Spleen (tissue), 7 donors: ENCODE data around the gene PSD2.

ENCODE experiments used
- POLR2AphosphoS5 ChIP-seq, 3 donors: sonication (generic); formaldehyde crosslinking; IDR thresholded peaks; one replicate each; pipeline ENCODE4 v1.5.1; 2017; ENCODE audit warnings: antibody characterized with exemption in 3 of 3
- TF ChIP-seq, protein P1 (sequence below), 11 experiments: fragments of 200-600 bp in 7 of 11; fragments of 450-650 bp in 4 of 11; sonication (generic) in 4 of 11; IDR thresholded peaks in 8 of 11; conservative IDR thresholded peaks in 3 of 11; 1 replicate in 7 of 11; 2 replicates in 4 of 11; pipeline versions ENCODE4 v1.4.0 to v1.8.0; 2016 to 2021; ENCODE audit warnings: antibody characterized with exemption in 11 of 11, inconsistent platforms in 4 of 11, mild to moderate bottlenecking in 1 of 11
- donor health status: DM: no; HTN: no; CAD: no; lungs with moderate emphysema.
- donor health status: DM: no; HTN: no; CAD: no.
- donor health status: DM: no; HTN: no; CAD: no.

DNA sequence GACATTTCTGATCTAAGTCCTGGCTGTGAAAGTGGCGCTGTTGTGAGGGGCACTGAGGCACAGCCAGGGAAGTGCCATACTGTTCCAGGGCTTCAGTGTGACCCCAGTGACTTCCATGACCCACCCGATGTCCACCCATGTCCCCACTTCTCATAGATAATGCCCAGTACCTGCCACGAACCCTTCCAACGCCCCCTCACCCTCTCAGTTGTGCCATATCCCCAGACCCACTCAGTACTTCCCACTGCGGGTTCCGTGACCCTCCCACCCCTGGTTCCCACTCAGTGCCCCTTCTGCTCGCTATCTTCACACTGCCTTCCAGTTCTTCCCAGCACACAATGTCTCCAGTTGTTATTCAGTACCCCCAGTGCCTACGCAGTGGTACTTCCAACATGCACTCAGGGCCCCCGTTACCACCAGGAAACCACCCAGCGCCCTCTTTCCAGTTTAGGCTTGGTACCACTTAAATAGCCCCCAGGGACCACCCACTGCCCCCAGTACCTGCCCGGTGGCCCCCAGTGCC lies 30.7 kb upstream of the PSD2 start:
- TF ChIP-seq, protein P1, sequence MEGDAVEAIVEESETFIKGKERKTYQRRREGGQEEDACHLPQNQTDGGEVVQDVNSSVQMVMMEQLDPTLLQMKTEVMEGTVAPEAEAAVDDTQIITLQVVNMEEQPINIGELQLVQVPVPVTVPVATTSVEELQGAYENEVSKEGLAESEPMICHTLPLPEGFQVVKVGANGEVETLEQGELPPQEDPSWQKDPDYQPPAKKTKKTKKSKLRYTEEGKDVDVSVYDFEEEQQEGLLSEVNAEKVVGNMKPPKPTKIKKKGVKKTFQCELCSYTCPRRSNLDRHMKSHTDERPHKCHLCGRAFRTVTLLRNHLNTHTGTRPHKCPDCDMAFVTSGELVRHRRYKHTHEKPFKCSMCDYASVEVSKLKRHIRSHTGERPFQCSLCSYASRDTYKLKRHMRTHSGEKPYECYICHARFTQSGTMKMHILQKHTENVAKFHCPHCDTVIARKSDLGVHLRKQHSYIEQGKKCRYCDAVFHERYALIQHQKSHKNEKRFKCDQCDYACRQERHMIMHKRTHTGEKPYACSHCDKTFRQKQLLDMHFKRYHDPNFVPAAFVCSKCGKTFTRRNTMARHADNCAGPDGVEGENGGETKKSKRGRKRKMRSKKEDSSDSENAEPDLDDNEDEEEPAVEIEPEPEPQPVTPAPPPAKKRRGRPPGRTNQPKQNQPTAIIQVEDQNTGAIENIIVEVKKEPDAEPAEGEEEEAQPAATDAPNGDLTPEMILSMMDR (IDR thresholded peaks at IDR 0.05 in 8 of 11, conservative IDR thresholded peaks at IDR 0.05 in 3 of 11) = no peak
- TF ChIP-seq POLR2AphosphoS5 (IDR thresholded peaks at IDR 0.05) = no peak
